Cardiac ventricle fibroblast (primary cell): ENCODE results near the gene EMX2. TPM values are rescaled to one million over a fixed set of nuclear protein-coding genes. Genes with fewer than 3 reads are reported as not detected.

Experiments
- total RNA-seq: library from RNA; depleted of rRNA; stranded (reverse); fragments of >200 nt; gene quantifications from 2 replicates; pipeline ENCODE4 v1.2.3, GENCODE V29; 2015

The EMX2 gene
- 0.10 and 0.75 TPM in 2 replicates for total RNA-seq

GRCh38 chr10:117542706-117543224 is at the start of gene EMX2:
Gene EMX2 (plus strand): TSS chr10:117542746. CDS start chr10:117543268, 522 bp downstream.

Other genes with a start within 250 kb of the EMX2 start
- 14.8 and 24.4 TPM in 2 replicates for gene PDZD8, start 167.3 kb upstream of the EMX2 start, total RNA-seq